ENCODE results near the gene PTPRM. TPM values are rescaled to one million over a fixed set of nuclear protein-coding genes. Genes with fewer than 3 reads are reported as not detected.

PTPRM gene
- total RNA-seq, 1 donor from 2014 or later, result 71.3 TPM

DNA sequence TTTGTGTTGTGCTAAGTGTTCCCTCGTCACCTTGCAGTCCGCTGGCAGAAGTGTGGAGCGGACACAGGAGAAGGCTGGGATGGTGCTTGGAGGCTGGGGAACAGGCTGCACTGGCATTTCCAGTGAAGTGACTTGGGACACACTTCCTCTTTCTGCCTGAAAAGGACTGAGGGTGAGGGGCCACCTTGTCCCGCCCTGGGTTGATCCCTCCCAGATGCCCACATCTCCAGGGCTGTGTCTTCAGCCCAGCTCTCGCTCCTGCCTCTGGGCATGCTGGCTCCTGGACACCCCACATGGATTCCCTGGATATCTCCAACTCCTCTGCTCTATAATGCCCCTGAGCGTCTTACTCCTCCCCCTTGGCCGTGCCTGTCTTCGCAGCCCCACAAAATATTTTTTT is 412.6 kb downstream of the PTPRM start:
- Mint-ChIP-seq H3K4me1 (peaks cover 3% of the 10 kb centered on the region), H3K4me3 (no peak overlapping the region), H3K27me3 (ENCODE audit: low read depth) (no peaks in the 10 kb centered on the region), H3K27ac (no peak overlapping the region), H3K36me3 (peaks cover 3% of the 10 kb centered on the region), H3K9me3 (no peaks in the 10 kb centered on the region)
- TF ChIP-seq, protein P1, sequence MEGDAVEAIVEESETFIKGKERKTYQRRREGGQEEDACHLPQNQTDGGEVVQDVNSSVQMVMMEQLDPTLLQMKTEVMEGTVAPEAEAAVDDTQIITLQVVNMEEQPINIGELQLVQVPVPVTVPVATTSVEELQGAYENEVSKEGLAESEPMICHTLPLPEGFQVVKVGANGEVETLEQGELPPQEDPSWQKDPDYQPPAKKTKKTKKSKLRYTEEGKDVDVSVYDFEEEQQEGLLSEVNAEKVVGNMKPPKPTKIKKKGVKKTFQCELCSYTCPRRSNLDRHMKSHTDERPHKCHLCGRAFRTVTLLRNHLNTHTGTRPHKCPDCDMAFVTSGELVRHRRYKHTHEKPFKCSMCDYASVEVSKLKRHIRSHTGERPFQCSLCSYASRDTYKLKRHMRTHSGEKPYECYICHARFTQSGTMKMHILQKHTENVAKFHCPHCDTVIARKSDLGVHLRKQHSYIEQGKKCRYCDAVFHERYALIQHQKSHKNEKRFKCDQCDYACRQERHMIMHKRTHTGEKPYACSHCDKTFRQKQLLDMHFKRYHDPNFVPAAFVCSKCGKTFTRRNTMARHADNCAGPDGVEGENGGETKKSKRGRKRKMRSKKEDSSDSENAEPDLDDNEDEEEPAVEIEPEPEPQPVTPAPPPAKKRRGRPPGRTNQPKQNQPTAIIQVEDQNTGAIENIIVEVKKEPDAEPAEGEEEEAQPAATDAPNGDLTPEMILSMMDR (IDR thresholded peaks at IDR 0.05; ENCODE audit: unreplicated experiment), result no peak
- DNase-seq (ENCODE audit: low spot score in 2 of 2, unreplicated experiment in 2 of 2), result no peak

DNA sequence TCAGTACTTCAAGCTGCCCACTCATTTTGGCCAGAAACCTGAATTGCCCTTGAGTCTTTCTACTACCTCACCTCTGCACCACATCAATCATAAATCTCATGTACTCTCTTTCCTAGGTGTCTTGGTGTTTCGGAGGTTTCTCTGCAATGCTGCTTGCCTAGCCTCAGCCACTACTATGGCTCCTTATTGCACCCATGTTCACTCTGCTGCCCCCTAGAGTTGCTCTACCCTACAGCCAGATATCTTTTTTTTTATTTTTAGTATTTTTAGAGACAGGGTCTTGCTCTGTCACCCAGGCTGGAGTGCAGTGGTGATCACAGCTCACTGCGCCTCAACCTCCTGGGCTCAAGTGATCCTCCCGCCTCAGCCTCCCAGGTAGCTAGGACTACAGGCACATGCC is 413.0 kb downstream of the PTPRM start:
- H3K27me3 Mint-ChIP-seq (ENCODE audit: low read depth), result no peaks in the 10 kb centered on the region
- H3K36me3 Mint-ChIP-seq, result peaks cover 3% of the 10 kb centered on the region
- H3K9me3 Mint-ChIP-seq, result no peaks in the 10 kb centered on the region
- no peak overlapping the region for H3K27ac Mint-ChIP-seq
- DNase-seq (ENCODE audit: low spot score in 2 of 2, unreplicated experiment in 2 of 2), result no peak
- H3K4me1 Mint-ChIP-seq, result peaks cover 3% of the 10 kb centered on the region
- no peak overlapping the region for H3K4me3 Mint-ChIP-seq
- TF ChIP-seq, protein P1 (IDR thresholded peaks at IDR 0.05; ENCODE audit: unreplicated experiment), result no peak

DNA sequence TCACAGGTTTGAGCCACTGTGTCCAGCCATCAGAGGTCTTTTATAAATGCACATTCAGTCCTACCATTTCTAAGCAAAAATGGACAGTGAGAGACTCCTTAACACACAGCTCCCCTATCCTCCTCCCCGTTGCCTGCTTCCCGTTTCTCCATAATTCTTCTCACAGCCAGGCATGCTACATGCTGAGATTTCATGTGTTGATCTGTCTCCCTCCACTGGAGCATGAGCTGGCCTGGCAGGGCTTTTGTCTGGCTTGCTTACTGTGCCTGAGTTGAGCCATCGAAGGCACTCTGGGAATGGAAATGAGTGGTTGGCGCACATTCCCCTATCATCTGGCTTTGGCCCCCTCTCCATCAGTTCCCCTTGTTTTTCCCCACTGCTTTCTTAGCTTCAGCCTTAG is 413.5 kb downstream of the PTPRM start:
- H3K27ac Mint-ChIP-seq, result no peak overlapping the region
- no peaks in the 10 kb centered on the region for H3K27me3 Mint-ChIP-seq (ENCODE audit: low read depth)
- no peak for DNase-seq (ENCODE audit: low spot score in 2 of 2, unreplicated experiment in 2 of 2)
- H3K9me3 Mint-ChIP-seq, result no peaks in the 10 kb centered on the region
- peaks cover 3% of the 10 kb centered on the region for H3K36me3 Mint-ChIP-seq
- TF ChIP-seq, protein P1 (IDR thresholded peaks at IDR 0.05; ENCODE audit: unreplicated experiment), result no peak
- H3K4me1 Mint-ChIP-seq, result peaks cover 3% of the 10 kb centered on the region
- no peak overlapping the region for H3K4me3 Mint-ChIP-seq

DNA sequence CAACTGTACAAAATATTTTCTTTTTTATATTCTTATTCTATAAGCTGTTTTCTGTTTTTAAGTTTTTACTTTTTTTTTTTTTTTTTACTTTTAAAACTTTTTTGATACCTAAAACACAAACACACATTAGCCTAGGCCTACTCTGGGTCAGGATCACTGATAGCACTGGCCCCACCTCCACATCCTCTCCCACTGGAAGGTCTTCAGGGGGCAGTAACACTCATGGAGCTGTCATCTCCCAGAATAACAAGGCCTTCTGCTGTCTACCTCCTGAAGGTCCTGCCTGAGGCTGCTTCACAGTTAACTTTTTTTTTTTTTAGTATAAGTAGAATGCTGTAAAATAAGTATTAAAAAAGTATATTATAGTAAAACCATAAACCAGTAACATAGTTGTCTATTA is 415.1 kb downstream of the PTPRM start:
- peaks cover 3% of the 10 kb centered on the region for H3K4me1 Mint-ChIP-seq

DNA sequence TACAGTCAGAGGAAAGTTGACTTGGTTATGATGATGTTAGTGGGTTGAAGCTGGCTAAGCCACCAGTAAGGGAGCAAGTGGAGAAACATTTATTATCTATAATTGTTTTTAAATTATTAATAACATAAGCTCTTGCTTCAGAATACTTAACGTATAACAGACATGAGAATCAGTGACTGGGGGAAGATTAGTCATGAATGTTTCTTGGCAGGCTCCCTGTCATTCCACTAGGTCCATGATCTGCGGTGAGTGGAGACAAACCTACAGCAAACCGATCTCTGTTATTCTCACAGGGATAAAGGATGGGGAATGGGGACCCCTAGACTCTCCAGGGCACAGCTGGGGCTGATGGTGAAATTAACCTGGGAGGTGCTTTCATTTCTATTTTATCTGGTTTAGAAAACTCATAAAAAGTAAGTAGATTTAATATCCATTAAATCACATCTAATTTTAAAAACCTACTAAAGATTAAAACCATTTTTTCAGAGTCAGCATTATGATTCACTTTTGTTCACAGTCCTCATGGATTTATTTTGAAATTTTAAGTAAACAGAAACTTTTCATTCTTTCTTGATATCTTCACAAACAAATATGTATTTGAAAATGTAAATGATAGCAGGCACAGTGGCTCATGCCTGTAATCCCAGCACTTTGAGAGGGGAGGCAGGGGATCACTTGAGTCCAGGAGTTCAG is 420.3 kb downstream of the PTPRM start:
- H3K27me3 Mint-ChIP-seq (ENCODE audit: low read depth), result no peaks in the 10 kb centered on the region
- TF ChIP-seq, protein P1 (IDR thresholded peaks at IDR 0.05; ENCODE audit: unreplicated experiment), result no peak
- DNase-seq (ENCODE audit: low spot score in 2 of 2, unreplicated experiment in 2 of 2), result no peak
- peaks cover 13% of the 10 kb centered on the region for H3K9me3 Mint-ChIP-seq
- H3K36me3 Mint-ChIP-seq, result peaks cover 6% of the 10 kb centered on the region
- H3K4me1 Mint-ChIP-seq, result peaks cover 3% of the 10 kb centered on the region
- H3K27ac Mint-ChIP-seq, result no peak overlapping the region
- H3K4me3 Mint-ChIP-seq, result no peak overlapping the region

More for the DNA sequence above, 415.1 kb downstream of the PTPRM start:
- H3K9me3 Mint-ChIP-seq, result no peaks in the 10 kb centered on the region
- no peak for DNase-seq (ENCODE audit: low spot score in 2 of 2, unreplicated experiment in 2 of 2)
- TF ChIP-seq, protein P1 (IDR thresholded peaks at IDR 0.05; ENCODE audit: unreplicated experiment), result no peak
- H3K36me3 Mint-ChIP-seq, result peaks cover 3% of the 10 kb centered on the region
- no peak overlapping the region for H3K27ac Mint-ChIP-seq
- H3K4me3 Mint-ChIP-seq, result no peak overlapping the region
- H3K27me3 Mint-ChIP-seq (ENCODE audit: low read depth), result no peaks in the 10 kb centered on the region
